ENCODE results near the gene ELP4.

The ELP4 gene

DNA sequence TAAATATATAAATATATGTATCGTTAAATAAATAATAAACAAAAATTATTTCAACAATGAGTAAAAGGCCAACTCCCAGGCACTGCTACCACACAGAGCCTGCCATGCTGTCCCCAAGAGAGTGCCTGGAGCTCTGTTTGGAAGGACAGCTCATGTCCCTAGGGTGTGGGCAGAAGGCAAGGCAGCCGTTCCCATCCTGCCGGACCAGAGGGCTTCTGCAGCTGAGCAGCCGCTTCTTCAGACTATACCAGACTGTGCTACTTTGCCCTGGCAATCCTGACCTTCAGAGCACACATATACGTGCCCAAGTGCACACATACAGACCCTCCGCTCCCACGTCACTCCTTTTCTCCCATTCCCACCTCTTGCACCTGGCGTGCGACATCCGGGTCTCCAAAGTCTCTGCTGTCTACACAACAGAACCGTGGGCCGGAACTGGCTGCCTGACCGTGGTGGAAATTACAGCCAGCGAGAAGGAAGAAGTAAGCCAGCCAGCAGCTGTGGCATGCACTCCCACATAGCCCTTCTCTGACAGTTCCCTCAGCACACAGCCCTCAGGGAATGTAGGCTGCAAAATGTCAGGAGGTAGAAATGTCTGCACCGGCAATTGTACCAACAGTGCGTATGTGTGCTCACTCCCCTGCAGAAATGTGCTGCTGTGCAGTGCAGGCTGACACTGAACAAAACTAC is 277.6 kb downstream of the ELP4 start:
- no peak for DNase-seq
- Mint-ChIP-seq H3K27me3 (ENCODE audit: low read depth, poor library complexity) (peaks cover 12% of the 10 kb centered on the region), H3K27ac (peak overlapping the region; percentile 82), H3K4me3 (no peak overlapping the region), H3K36me3 (ENCODE audit: low read depth) (no peaks in the 10 kb centered on the region), H3K9me3 (no peaks in the 10 kb centered on the region), H3K4me1 (peaks cover 8% of the 10 kb centered on the region)
- TF ChIP-seq, protein P1, sequence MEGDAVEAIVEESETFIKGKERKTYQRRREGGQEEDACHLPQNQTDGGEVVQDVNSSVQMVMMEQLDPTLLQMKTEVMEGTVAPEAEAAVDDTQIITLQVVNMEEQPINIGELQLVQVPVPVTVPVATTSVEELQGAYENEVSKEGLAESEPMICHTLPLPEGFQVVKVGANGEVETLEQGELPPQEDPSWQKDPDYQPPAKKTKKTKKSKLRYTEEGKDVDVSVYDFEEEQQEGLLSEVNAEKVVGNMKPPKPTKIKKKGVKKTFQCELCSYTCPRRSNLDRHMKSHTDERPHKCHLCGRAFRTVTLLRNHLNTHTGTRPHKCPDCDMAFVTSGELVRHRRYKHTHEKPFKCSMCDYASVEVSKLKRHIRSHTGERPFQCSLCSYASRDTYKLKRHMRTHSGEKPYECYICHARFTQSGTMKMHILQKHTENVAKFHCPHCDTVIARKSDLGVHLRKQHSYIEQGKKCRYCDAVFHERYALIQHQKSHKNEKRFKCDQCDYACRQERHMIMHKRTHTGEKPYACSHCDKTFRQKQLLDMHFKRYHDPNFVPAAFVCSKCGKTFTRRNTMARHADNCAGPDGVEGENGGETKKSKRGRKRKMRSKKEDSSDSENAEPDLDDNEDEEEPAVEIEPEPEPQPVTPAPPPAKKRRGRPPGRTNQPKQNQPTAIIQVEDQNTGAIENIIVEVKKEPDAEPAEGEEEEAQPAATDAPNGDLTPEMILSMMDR (IDR thresholded peaks at IDR 0.05): no peak

DNA sequence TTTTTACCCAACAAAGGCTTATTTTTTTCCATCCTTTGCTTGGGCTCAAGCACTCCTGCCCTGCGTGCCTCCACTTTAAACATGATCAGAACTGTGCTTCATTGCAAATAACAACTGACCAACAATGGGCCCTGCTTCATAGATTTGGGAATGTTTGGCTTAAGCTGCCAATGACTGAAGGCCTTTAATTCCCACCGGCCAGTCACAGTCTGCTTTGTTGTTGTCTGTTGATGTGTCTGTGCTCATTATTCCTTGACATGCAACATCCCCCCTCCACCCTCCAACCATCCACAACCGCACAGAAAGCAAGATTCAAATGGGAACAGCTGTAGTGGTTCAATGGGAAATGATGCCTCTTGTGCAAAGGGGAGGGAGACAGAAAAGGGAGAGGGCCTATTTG is 278.5 kb downstream of the ELP4 start:
- peaks cover 12% of the 10 kb centered on the region for H3K27me3 Mint-ChIP-seq (ENCODE audit: low read depth, poor library complexity)
- no peak for DNase-seq
- H3K36me3 Mint-ChIP-seq (ENCODE audit: low read depth): no peaks in the 10 kb centered on the region
- no peak overlapping the region for H3K27ac Mint-ChIP-seq
- TF ChIP-seq, protein P1 (IDR thresholded peaks at IDR 0.05): no peak
- H3K4me1 Mint-ChIP-seq: peaks cover 8% of the 10 kb centered on the region
- no peak overlapping the region for H3K4me3 Mint-ChIP-seq
- H3K9me3 Mint-ChIP-seq: no peaks in the 10 kb centered on the region

DNA sequence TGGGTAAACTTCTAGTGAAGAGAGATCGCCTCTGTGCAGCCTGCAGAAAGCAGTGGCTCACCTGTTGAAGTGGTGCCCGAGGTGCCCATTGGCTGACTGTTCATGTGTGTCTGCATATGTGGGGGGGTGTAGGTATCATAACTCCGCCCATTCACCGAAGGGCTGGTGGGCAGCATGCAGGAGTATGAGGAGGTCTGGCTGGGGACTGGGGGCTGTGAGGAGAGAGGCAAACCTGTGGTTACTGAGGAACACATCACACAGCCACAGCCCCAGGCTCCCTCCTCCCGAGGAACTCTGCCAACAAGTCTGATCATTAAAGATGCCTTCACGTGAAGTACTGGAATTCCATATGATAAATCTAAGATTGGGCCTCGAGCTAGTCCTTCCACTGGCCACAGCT is 281.1 kb downstream of the ELP4 start:
- TF ChIP-seq, protein P1 (IDR thresholded peaks at IDR 0.05): no peak
- no peak overlapping the region for H3K27ac Mint-ChIP-seq
- no peaks in the 10 kb centered on the region for H3K36me3 Mint-ChIP-seq (ENCODE audit: low read depth)
- H3K9me3 Mint-ChIP-seq: no peaks in the 10 kb centered on the region
- H3K27me3 Mint-ChIP-seq (ENCODE audit: low read depth, poor library complexity): peaks cover 12% of the 10 kb centered on the region
- H3K4me1 Mint-ChIP-seq: peaks cover 8% of the 10 kb centered on the region
- no peak for DNase-seq
- no peak overlapping the region for H3K4me3 Mint-ChIP-seq

DNA sequence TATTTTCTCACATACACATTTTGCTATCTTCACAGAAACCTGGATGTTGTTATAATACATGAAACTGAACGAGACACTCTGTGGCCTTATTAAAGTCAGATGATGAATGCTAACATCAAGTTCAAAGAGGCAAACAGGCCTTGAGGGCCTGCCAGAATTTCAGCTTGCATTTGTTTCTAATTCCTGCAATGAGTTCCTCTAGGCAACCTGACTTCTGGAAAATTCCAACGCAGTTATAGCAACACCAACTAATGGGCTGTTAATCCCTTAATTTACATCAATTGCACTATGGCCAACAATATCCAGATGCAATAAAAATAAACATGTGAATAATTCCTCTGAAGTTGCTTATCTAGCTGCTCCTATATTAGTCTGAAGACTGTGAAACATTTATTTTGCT is 282.5 kb downstream of the ELP4 start:
- DNase-seq: no peak

DNA sequence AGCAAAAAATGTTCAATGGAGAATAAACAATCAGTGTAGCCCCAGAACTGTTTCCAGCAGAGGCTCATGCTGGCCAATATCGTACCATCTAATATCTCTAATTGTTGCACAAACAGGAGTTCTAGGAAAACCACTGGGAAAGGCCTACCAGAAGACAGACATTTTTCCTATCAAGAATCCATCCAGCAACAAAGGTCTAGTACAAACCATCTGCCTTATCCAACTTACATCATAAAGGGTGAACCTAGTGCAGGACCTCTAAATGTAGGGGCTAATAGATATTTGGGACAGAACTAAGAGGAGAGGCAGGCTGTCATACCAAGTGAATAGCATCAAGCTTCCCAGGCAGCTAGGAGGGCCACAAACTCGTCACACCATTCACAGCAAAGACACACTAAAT is 282.9 kb downstream of the ELP4 start:
- TF ChIP-seq, protein P1 (IDR thresholded peaks at IDR 0.05): no peak
- DNase-seq: no peak
- Mint-ChIP-seq H3K4me1 (peaks cover 21% of the 10 kb centered on the region), H3K36me3 (ENCODE audit: low read depth) (no peaks in the 10 kb centered on the region), H3K27ac (no peak overlapping the region), H3K4me3 (no peak overlapping the region), H3K9me3 (no peaks in the 10 kb centered on the region), H3K27me3 (ENCODE audit: low read depth, poor library complexity) (peaks cover 12% of the 10 kb centered on the region)

More for the DNA sequence above, 282.5 kb downstream of the ELP4 start:
- Mint-ChIP-seq H3K27ac (no peak overlapping the region), H3K36me3 (ENCODE audit: low read depth) (no peaks in the 10 kb centered on the region), H3K4me1 (peaks cover 21% of the 10 kb centered on the region), H3K9me3 (no peaks in the 10 kb centered on the region), H3K27me3 (ENCODE audit: low read depth, poor library complexity) (peaks cover 12% of the 10 kb centered on the region), H3K4me3 (no peak overlapping the region)
- TF ChIP-seq, protein P1 (IDR thresholded peaks at IDR 0.05): no peak

DNA sequence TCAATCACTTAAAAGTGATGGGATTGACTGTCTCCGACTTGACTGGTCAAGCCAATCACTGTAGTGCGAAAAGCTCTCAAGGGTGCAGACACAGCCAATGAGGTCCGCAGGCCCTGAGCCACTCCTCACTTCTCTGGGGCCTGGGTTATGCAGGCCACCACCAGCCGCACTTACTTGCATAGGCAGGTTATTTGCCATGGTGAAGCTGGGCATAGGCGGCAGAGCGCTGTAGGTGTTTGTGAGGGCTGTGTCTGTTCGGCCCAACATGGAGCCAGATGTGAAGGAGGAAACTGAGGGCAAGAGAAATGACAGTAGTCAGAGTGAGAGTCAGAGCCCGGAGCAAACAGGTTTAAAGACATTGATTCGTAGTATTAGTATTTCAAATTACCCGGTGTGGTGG is 283.7 kb downstream of the ELP4 start:
- no peak overlapping the region for H3K27ac Mint-ChIP-seq
- TF ChIP-seq, protein P1 (IDR thresholded peaks at IDR 0.05): no peak
- H3K27me3 Mint-ChIP-seq (ENCODE audit: low read depth, poor library complexity): peaks cover 12% of the 10 kb centered on the region

More for the DNA sequence above, 283.7 kb downstream of the ELP4 start:
- no peaks in the 10 kb centered on the region for H3K9me3 Mint-ChIP-seq
- H3K4me3 Mint-ChIP-seq: no peak overlapping the region
- no peaks in the 10 kb centered on the region for H3K36me3 Mint-ChIP-seq (ENCODE audit: low read depth)
- DNase-seq: no peak
- peaks cover 24% of the 10 kb centered on the region for H3K4me1 Mint-ChIP-seq
